Right hindlimb (tissue), 1 donor: ENCODE results near the gene RRAS2.
A peak's percentile ranks its signal among the peaks of the same experiment; 100 is the strongest.
"Not testable (repeated sequence)": the region's sequence is repeated elsewhere in the genome, so short reads cannot be mapped to it uniquely, and the experiment has no call there.

Experiments
- DNase-seq: peaks from one replicate; pipeline ENCODE4 v3.0.0-alpha.2; 2018

The RRAS2 gene

GRCh38 chr11:14305649-14306048 lies 53.3 kb downstream of the RRAS2 start:
- no peak for DNase-seq

DNA sequence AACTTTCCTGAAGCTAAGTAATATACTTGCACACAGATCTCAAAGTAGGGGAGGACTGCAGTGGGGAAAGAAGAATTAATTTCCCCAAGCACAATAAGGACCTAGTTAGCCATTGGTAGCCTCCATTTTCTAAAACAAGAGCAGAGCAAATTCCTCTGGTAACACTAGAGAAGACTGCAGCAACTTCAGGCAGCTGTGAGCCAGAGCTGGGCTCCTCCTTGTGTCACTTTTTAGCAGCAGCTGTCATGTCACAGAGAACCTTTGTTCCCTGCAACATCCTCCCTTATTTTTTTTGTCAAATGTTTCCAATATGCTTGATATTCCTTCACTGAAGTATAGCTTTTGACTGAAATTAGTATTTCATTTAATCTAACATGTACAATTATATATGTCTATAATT lies 54.4 kb downstream of the RRAS2 start:
- DNase-seq, result peak; percentile 45

DNA sequence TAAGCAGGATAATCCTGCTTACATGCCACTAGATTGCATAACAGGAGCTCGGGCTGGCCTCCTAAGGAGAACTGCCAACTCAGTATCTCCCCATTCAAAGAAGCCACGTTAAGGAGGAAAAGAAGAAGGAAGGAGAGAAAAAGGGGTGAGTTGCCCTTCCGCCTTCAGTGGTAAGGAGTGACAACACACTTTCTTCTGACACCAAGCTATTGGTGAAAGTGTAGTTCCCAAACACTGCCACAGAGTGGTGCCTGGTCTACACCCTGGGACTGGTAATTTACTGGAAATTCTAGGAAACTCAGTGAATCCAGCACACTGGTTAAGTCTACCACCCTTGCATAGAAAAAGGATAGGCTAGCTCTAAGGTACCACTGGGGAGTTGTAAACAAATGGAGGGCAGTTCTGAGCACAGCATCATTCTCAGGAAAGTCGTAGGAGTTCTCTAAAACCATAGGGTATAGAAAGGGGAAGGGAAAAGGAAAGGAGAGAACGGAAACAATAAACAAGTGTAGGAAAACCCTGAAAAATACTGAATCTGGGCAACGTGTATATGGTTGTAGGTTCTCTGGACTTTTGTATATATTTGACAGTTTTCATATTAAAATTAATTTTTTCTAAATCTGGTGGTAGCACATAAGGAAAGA lies 58.2 kb downstream of the RRAS2 start:
- DNase-seq, result peak; percentile 55

DNA sequence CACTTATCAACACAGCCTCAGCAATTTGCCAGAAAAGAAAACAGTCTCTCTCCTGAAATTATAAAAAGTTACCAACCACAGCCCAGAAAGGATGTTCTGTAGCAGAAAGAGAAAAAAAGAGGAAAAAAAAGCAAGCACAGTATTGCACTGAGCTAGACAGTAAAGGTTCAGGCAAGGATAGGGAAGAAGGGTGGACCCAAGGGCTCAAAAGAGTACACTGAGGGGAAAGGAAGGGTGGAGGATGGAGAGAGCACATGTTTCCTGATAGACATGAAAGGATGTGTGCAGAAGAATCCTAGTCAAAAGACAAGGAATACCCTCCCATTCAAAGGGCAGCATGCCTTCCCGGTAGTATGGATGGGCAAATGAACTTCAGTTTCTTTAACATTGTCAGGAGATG lies 59.1 kb downstream of the RRAS2 start:
- DNase-seq, result no peak

DNA sequence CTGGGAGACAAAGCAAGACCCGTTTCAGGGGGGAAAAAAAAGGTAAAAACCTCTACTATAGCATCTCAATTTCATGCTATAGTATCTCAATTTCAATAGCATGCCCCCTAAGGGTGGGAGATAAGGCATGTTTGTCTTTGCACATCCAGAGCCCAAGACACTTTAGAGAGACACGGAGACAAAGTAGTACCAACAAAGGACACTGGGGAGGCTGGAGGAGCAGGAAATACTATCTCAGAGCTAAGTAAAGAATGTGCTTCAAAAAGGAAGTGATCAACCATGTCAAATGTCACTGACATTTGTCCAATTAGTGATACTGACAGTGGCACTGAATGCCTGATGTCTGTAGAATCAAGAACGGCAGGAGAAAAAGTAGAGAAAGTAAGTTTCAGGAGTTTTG lies 68.6 kb downstream of the RRAS2 start:
- no peak for DNase-seq

DNA sequence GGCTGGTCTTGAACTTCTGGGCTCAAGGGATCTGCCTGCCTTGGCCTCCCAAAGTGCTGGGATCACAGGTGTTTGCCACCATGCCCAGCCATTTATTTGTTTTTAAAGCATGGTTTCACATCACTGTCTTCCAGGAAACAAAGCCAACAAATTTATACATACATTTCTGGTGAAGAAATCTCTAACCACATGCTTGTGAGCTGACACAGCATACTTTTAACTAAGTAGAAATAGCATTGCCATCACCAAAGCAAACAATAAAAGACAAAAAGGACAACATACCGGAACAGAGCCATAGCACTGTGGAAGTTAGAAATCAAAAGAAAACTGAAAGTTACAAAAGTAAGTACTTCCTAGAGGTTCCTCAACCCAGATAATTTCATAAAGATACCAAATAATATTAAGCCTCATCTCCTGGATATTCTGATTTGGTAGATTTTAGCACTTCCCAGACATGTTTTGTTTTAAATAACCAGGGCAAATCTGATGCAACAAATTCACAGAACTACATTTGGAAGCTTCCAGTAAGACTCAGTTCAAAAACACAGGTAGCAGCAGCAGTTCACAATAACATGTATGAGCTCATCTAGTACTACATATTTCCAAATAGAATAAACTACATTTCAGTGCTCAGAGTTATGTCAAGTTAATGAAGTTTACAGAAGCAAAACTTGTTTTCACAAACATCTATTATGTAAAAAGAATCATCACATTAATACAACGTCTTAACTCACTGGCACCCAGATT lies 70.6 kb downstream of the RRAS2 start:
- DNase-seq, result no peak

DNA sequence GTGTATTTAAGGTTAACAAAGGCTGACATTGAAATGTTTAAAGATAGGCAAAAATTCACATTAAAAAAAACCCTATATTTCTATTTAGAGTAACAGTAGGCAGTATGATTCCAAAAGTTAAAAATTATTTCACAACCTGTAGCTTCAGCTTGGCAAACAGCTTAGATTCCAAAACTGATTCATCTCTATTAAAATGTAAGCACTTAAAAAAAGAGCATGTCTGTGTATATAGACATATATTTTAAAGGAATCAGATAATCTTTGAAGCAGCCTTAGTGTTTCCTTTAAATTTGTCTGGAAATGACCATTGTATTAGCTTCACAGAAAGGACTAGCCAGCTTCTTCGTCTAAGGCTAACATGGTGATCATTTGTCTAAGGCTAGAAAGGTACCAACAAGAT lies 80.1 kb downstream of the RRAS2 start:
- DNase-seq, result not testable (repeated sequence)

DNA sequence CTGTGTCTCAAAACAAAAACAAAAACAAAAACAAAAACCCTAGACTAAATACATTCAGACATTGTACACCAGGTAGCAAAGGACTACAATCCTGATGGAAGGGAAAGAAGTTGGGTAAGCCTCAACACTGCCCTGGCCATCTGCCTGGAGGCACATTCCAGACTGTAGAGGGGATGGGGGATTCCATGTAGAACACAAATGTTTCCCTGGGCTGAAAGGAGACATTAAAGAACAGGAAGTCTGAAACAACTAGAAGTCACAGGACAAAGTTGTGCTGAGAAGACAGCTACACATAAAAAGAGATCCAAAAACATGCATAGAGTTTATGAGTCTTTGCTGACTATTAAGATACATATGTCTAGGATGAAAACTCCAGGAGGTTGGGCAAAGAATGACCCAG lies 83.9 kb downstream of the RRAS2 start:
- DNase-seq, result no peak

DNA sequence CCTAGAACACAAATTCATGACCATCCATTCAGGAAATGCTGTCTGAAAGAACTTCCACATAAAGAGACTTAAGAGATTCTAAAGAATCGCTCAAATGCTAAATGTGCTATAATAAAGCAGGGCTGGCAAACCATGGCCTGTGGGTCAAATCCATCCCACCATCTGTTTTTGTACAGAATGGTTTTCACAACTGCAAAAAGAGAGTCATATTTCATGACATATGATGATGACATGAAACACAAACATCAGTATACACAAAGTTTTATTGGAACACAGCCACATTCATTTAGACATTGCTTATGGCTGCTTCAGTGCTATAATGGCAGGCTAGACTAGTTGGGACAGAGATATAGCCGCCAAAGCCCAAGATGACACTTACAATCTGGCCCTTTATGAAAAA lies 85.1 kb downstream of the RRAS2 start:
- no peak for DNase-seq

DNA sequence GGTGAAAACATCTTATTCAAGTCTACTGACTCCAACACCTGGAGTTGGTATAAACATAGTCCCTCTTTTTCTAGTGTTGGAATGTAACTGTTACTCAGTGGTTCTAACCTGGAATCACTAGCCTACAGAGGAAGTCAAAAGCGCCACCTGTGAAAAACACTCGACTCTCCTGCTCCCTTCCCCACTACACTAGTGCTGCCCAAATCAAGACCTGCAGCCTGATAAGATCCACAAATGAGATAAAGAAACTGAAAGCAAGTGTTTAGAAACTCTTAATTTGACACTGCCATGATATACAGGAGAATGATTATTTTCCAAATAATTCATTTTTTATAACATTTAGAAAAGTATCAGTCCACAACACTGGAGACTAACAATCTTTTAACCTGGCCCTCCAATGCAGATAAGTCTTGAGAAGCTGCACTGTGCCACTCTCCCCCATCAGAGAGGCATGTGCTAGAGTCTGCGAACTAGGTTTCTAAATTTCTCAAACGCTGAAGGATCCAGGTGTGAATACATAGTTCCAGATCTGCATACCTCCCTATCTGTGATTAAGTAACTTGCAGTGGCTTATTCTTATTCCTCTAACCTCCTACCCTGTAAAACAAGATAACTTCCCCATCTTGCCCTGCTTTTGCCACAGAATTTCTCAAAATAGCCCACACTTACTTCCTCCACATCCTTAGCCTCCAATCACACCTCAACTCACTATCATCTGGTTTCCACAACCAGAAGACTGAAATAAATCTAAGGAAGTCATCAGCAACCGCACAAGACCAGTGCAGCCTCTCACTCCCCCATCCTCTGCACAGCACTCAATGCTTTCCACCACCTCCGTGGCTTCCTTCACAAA lies 88.1 kb downstream of the RRAS2 start:
- DNase-seq, result no peak

DNA sequence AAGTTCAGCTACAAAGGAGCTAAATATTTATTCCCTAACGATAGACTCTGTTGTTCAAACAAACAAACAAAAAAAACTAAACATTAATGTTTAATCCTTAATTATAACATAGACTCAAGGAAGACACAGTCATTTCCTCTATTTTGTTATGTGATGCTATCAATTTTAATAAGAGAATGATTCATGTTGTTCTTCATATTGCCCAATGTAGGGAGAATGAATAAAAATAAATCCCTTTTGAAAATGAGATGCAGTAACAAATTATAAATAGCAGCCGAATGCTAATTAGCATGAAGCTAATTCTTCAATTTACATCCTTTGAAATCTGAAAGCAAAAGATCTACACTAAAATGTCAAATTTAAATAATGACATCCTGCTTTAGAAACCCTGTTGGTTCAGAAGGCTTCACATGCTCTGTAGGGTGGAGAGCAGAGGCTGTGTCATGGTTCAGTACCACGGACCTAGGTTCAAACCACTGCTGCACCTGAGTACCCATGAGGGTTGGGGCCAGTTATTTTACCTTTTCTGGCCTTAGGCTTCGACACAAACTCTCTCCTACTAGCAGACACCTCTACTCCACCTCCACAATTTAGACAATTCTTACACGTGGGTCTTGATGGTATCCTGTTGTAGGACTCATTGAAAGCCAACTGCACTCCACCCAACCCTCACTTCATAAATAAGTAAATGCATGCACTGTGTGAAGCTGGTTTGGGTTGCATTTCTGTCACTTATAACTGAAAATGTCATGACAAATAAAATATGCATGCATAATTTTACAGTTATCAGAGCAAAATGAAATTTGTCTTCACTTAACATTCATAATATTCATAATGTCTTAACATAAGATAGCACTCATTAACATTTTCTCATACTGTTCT lies 89.0 kb downstream of the RRAS2 start:
- DNase-seq, result no peak

DNA sequence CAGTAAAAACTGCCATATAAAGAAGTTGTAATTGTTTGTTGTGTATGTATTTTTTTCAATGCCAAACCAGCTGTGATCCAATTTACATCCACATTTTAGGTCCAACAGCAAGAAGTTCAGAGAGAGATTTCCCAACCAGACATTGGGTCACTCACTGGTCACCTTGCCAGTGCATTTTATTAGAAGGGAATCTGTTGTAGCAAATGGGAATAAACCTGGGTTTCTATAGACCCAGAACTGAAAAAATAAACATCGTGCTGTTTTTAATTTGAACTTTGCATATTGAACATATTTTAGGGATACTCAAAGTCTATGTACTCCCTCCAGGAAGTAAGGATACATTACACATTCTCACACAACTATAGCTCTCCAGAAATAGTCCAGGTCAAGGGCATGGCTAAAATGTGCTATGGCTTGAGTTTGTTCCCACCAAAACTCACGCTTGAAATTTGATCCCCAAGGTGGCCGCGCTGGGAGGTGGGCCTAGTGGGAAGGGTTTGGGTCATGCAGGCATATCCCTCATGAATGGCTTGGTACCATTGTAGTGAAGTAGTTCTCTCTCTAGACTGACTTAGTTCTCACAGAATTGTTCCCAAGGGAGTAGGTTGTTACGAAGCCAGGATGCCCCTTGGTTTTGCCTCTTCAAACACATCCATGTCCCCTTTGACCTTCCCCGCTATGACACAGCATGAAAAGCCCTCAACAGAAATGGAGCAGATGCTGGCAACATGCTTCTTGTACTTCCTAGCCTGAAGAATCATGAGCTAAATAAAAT lies 90.9 kb downstream of the RRAS2 start:
- no peak for DNase-seq

DNA sequence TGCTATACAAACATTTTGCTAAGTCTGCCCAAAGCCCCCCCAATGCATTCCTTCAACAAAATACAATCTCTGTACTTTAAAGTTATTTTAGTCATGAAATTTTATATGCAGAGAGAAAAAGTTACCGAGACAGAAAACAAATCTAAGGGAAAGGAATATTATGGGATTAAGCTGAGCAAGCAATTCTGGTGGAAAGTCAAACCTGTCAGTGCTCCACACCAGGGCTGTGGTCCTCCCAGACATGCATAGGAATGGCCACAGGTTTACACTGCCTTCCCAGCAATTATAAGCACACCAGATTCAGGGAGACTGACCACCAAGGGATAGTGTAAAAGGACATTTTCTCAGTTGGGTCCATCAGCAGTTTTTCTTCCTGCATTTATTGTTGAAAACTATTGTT lies 92.4 kb downstream of the RRAS2 start:
- no peak for DNase-seq

DNA sequence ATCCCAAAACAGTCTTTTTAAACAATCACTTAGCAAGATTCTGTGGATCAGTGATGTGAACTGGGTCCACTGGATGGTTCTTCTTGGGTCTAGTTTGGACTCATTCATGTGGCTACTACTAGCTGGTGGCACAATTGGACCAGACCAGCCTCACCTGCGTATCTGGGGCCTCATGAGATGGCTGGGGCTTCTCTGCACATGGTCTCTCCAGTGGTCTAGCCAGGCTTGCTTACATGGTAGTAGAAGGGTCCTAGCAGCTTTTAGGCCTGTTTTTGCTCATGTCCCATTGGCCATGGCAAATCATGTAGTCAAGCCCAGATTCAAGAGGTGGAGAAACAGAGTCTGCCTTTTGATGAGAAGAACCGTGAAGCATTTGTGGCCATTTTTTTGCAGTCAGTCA lies 94.0 kb downstream of the RRAS2 start:
- DNase-seq, result no peak

DNA sequence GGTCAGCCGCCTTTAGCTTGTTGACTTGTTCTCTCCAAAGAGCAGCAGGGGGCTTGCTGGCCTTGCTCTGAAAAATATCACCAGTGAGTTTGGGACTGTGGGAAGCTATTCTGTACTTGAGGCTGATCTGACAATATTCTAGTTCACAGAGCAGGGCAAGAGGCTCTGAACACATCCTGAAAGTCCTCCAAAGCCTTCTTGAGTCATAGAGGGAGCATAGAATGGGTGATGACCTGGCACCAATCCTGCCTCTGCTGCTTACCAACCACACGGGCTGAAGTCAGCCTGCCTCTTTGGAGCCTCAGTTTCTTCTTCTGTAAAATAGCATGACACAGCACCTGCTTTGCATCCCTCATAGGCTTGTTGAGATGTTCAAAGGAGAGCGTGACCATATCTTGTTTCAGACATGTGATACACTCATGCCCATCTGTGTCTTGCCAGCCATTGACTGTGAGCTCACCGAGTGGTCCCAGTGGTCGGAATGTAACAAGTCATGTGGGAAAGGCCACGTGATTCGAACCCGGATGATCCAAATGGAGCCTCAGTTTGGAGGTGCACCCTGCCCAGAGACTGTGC lies 96.6 kb downstream of the RRAS2 start:
- DNase-seq, result no peak

- peak; percentile 36 for DNase-seq
Measured at GRCh38 chr11:14261066-14261465, 97.9 kb downstream of the RRAS2 start.

DNA sequence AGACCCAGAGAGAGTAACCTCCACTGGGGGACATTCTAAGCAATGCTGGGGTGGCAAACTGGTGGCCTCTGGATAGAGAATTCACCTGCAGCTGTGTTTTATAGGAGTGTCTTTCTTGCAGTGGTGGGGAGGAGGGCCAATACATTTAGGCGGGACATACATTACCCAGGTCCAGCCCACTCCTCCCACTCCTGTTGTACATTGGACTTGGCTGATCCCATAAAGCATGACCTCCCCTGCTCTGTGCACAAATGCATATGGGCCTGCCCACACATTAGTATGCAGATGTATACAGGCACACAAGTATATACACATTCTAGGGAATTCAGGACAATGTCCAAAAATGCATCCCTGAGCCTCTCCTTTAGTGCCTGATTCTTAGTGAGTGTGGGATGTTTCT lies 99.1 kb downstream of the RRAS2 start:
- DNase-seq, result no peak

DNA sequence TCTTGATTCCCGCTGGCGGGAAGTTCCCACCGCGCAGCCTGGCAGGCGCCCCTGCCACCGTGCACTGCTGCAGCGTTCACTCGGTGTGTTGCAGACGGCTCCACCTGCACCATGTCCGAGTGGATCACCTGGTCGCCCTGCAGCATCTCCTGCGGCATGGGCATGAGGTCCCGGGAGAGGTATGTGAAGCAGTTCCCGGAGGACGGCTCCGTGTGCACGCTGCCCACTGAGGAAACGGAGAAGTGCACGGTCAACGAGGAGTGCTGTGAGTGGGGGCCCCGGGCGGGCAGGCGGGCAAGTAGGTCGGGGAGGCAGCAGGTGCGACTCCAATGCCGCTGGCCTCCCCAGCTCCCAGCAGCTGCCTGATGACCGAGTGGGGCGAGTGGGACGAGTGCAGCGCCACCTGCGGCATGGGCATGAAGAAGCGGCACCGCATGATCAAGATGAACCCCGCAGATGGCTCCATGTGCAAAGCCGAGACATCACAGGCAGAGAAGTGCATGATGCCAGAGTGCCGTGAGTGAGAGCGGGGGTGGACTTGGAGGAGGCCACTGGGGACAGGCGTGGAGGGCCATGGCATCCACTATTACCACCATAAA lies 99.7 kb downstream of the RRAS2 start:
- DNase-seq, result no peak

DNA sequence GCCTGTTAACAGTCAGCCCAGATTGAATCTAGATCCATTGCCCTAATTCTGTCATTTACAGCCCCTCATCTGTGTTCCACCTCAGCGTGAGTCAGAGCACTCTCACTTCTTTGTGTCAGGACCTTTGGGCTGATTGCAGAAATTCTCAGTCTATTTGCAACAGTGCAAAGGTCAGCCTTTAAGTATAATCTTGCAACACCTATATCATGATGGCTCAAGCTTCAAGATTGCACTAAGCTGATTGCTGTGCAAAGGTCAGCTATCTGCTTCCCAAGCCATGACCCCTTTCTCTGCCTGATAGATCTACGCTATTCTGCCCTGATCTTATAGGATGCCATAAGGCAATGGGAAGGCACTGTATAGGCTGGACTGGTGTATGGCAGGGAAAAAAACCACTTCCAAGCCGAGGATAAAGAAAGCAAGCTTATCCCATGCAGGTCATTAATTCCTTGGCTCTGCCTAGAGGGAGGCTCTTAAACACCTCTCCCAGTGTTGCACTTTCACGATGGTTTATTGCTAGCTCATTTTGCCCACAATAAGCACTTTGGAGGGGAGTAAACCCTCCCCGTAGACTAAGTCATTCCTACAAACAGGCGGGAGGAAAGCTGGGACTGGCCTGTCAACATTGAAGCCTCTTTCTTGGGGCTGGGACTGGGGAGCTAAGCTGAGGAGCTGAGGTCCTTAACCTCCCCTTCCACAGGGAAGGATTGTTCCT lies 100.6 kb downstream of the RRAS2 start:
- DNase-seq, result no peak

- DNase-seq, result peak; percentile 73
Measured at GRCh38 chr11:14255238-14255534, 103.8 kb downstream of the RRAS2 start.
